ENCODE measurements around the gene MAPKBP1. TPM values are rescaled to one million over a fixed set of nuclear protein-coding genes. Genes with fewer than 3 reads are reported as not detected.
"Not testable (repeated sequence)": the region's sequence is repeated elsewhere in the genome, so short reads cannot be mapped to it uniquely, and the experiment has no call there.

Gene MAPKBP1
- total RNA-seq, 4 donors from 2014 or later: 22.1 to 54.6 (median 36.6) TPM

DNA sequence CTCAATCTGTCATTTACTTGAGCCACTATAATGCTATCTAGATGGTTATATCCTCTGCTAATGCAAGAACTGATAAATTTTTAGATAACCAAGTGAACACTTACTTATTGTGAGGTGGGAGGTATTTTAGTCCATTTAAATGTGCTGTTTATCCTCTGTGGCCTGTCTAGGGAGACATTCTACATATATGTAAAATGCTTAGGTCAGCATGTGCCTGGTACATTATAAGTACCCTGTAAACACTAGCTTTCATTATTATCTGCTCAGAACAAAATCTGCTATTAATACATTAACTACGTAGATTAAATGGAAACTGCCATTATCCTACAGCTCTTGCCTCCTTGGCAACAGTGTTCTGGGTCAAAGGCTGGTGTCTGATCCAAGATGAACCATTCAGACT lies 41.8 kb upstream of the MAPKBP1 start:
- Histone ChIP-seq H3K9me3 (no peaks in the 10 kb centered on the region), H3K4me1 (no peaks in the 10 kb centered on the region), H3K4me3 (no peak overlapping the region), H3K27me3 (no peaks in the 10 kb centered on the region), H3K36me3 (peaks cover 0 to 86% (median 8%) of the 10 kb centered on the region in 3 donors), H3K27ac (no peak overlapping the region)
- DNase-seq (ENCODE audit: low spot score in 2 of 2): no peak
- no peak for TF ChIP-seq POLR2A (IDR thresholded peaks at IDR 0.05)
- TF ChIP-seq, protein P1, sequence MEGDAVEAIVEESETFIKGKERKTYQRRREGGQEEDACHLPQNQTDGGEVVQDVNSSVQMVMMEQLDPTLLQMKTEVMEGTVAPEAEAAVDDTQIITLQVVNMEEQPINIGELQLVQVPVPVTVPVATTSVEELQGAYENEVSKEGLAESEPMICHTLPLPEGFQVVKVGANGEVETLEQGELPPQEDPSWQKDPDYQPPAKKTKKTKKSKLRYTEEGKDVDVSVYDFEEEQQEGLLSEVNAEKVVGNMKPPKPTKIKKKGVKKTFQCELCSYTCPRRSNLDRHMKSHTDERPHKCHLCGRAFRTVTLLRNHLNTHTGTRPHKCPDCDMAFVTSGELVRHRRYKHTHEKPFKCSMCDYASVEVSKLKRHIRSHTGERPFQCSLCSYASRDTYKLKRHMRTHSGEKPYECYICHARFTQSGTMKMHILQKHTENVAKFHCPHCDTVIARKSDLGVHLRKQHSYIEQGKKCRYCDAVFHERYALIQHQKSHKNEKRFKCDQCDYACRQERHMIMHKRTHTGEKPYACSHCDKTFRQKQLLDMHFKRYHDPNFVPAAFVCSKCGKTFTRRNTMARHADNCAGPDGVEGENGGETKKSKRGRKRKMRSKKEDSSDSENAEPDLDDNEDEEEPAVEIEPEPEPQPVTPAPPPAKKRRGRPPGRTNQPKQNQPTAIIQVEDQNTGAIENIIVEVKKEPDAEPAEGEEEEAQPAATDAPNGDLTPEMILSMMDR (IDR thresholded peaks at IDR 0.05): no peak
- TF ChIP-seq EP300 (IDR thresholded peaks at IDR 0.05): no peak
- WGBS, 2 donors: 78 to 89% methylated on average over 1 of the region's 1 CpG

DNA sequence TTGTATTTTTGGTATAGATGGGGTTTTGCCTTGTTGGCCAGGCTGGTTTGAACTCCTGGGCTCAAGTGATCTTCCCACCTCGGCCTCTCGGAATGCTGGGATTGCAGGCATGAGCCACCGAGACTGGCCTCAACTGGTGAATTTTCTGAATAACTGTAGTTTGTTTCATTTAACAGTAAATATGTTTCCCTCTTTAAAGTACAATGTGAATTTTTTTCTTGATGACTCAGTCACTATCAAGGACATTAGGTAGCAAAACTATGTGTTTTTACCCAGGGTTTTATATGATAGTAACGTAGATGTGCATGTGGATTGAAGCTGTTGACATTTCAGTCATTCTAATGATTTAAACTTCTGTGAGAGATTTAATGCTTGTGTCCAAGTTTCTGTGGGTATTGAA lies 40.2 kb upstream of the MAPKBP1 start:
- Histone ChIP-seq H3K9me3 (no peaks in the 10 kb centered on the region), H3K4me3 (no peak overlapping the region), H3K27ac (no peak overlapping the region), H3K36me3 (peaks cover 0 to 89% (median 8%) of the 10 kb centered on the region in 3 donors), H3K27me3 (no peaks in the 10 kb centered on the region), H3K4me1 (no peaks in the 10 kb centered on the region)
- DNase-seq (ENCODE audit: low spot score in 2 of 2): no peak
- no peak for TF ChIP-seq POLR2A (IDR thresholded peaks at IDR 0.05)
- TF ChIP-seq EP300 (IDR thresholded peaks at IDR 0.05): no peak
- TF ChIP-seq, protein P1 (IDR thresholded peaks at IDR 0.05): no peak
- 92 to 93% methylated on average over 4 of the region's 4 CpGs for WGBS, 2 donors

DNA sequence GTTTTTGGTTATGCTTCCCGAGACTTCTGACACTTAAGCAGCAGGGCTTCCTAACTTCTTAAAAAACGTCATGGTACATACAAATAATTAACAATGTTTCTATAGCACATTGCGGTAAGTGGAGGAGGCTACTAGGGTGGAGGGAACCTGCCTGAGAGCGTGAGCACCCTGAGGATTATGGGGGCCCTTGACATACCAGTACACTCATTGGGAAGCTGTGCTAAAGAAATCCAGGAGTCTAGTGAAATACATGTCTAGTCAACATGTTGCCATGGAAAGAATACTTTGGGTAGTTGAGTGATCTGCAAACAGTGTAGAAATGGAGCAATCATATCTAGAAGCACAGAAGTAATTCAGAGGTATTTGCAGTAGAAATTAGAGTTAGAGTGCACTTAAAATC lies 39.2 kb upstream of the MAPKBP1 start:
- H3K4me1 ChIP-seq: no peaks in the 10 kb centered on the region
- no peaks in the 10 kb centered on the region for H3K27me3 ChIP-seq
- WGBS, 2 donors: 90 to 91% methylated on average over 4 of the region's 4 CpGs
- peaks cover 0 to 85% (median 8%) of the 10 kb centered on the region in 3 donors for H3K36me3 ChIP-seq
- TF ChIP-seq POLR2A (IDR thresholded peaks at IDR 0.05) (no peak), EP300 (IDR thresholded peaks at IDR 0.05) (no peak)
- TF ChIP-seq, protein P1 (IDR thresholded peaks at IDR 0.05): no peak
- no peak overlapping the region for H3K27ac ChIP-seq
- H3K4me3 ChIP-seq: no peak overlapping the region
- no peak for DNase-seq (ENCODE audit: low spot score in 2 of 2)
- H3K9me3 ChIP-seq: no peaks in the 10 kb centered on the region

- H3K9me3 ChIP-seq; H3K4me3 ChIP-seq; H3K27ac ChIP-seq; H3K27me3 ChIP-seq; DNase-seq (ENCODE audit: low spot score in 2 of 2); H3K4me1 ChIP-seq: not testable (repeated sequence)
- WGBS, 2 donors: 94 to 96% methylated on average over 10 of the region's 10 CpGs
- peaks cover 0 to 81% (median 8%) of the 10 kb centered on the region in 3 donors for H3K36me3 ChIP-seq
Observed at GRCh38 chr15:41735492-41735891, 38.8 kb upstream of the MAPKBP1 start.

DNA sequence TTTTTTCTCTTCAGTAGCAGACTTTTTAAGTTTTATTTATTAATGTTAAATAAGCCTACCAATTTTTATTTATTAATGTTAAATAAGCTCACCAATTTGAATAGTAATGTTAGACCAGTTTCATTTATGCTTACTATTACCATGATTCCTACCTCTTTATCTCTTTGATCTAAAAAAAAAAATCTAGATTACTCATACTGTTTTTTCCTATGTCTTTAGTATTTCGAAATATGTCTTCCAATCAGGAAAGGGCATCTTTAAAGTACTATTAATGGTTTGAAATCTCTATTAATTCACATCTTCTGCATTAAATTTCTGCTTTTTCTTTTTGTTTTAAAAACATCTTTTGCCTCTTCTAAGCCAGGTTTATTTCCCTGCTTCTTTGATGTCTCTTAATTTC lies 27.5 kb upstream of the MAPKBP1 start:
- H3K27ac ChIP-seq: no peak overlapping the region
- no peak for DNase-seq (ENCODE audit: low spot score in 2 of 2)
- WGBS, 2 donors: 90 to 96% methylated on average over 1 of the region's 1 CpG
- TF ChIP-seq POLR2A (IDR thresholded peaks at IDR 0.05): no peak
- no peak for TF ChIP-seq EP300 (IDR thresholded peaks at IDR 0.05)
- TF ChIP-seq, protein P1 (IDR thresholded peaks at IDR 0.05): no peak
- H3K9me3 ChIP-seq: no peaks in the 10 kb centered on the region
- H3K4me1 ChIP-seq: no peaks in the 10 kb centered on the region
- peaks cover 0 to 59% (median 4%) of the 10 kb centered on the region in 3 donors for H3K36me3 ChIP-seq
- H3K27me3 ChIP-seq: no peaks in the 10 kb centered on the region
- no peak overlapping the region for H3K4me3 ChIP-seq

DNA sequence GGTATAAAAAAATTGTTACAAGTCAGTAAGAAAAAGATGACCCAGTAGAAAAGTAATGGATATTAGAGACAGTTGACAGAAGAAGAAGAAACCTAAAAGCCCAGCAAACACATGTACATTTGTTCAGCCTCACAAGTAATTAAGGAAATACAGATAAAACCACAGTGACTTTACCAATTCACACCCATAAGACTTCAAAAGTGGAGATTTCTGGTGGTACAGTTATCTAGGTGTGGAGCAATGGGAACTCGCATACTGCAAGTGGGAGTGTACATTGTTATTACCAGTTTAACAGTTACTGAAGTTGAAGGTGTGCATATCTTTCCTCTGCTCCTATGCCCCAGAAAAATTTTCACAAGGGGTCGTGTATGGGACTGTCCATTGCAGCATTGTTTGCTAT lies 18.1 kb upstream of the MAPKBP1 start:
- no peaks in the 10 kb centered on the region for H3K27me3 ChIP-seq
- no peaks in the 10 kb centered on the region for H3K4me1 ChIP-seq
- H3K9me3 ChIP-seq: no peaks in the 10 kb centered on the region
- WGBS, 2 donors: 95% methylated on average over 2 of the region's 2 CpGs
- no peak overlapping the region for H3K4me3 ChIP-seq
- TF ChIP-seq, protein P1 (IDR thresholded peaks at IDR 0.05): no peak
- TF ChIP-seq POLR2A (IDR thresholded peaks at IDR 0.05): no peak
- TF ChIP-seq EP300 (IDR thresholded peaks at IDR 0.05): no peak
- no peak overlapping the region for H3K27ac ChIP-seq
- no peak for DNase-seq (ENCODE audit: low spot score in 2 of 2)
- peaks cover 0 to 59% (median 0%) of the 10 kb centered on the region in 3 donors for H3K36me3 ChIP-seq
